ENCODE results near the gene TRIM45. TPM values are rescaled to one million over a fixed set of nuclear protein-coding genes. Genes with fewer than 3 reads are reported as not detected.

TRIM45 gene
- total RNA-seq, 1 experiment from 2014 or later, result 11.7 TPM

DNA sequence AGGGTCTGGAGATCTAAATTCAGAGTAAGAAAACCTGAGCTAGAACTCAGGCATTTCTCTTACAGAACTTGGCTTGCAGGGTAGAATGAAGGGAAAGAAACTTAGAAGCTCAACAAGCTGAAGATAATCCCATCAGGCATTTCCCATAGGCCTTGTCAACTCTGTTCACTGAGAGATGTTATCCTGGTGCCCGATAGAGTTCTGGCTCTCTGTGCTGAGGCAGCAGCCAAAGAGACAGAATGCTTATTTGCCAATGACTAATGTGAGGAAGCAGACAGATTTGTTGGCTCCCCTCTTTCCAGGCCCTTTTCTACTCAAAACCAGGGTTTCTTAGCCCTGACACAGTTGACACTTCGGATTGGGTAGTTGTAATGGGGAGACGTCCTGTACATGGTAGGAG is 22.3 kb upstream of the TRIM45 start:
- H4K20me1 ChIP-seq (ENCODE audit: control insufficient read depth, insufficient read depth, insufficient read length), result no peaks in the 10 kb centered on the region
- no peaks in the 10 kb centered on the region for H3K79me2 ChIP-seq (ENCODE audit: insufficient read depth, low read length)
- H4K91ac ChIP-seq (ENCODE audit: insufficient read length, low read depth, low read length), result no peak overlapping the region
- DNase-seq, result no peak
- no peak overlapping the region for H2BK12ac ChIP-seq (ENCODE audit: insufficient read length, low read depth, low read length)
- H3K56ac ChIP-seq (ENCODE audit: insufficient read length, low read depth, low read length), result no peak overlapping the region
- TF ChIP-seq, protein P1, sequence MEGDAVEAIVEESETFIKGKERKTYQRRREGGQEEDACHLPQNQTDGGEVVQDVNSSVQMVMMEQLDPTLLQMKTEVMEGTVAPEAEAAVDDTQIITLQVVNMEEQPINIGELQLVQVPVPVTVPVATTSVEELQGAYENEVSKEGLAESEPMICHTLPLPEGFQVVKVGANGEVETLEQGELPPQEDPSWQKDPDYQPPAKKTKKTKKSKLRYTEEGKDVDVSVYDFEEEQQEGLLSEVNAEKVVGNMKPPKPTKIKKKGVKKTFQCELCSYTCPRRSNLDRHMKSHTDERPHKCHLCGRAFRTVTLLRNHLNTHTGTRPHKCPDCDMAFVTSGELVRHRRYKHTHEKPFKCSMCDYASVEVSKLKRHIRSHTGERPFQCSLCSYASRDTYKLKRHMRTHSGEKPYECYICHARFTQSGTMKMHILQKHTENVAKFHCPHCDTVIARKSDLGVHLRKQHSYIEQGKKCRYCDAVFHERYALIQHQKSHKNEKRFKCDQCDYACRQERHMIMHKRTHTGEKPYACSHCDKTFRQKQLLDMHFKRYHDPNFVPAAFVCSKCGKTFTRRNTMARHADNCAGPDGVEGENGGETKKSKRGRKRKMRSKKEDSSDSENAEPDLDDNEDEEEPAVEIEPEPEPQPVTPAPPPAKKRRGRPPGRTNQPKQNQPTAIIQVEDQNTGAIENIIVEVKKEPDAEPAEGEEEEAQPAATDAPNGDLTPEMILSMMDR (conservative IDR thresholded peaks at IDR 0.05), result no peak
- no peak overlapping the region for H4K5ac ChIP-seq (ENCODE audit: insufficient read length, low read depth, low read length)
- peaks cover 21 to 24% of the 10 kb centered on the region in 2 experiments for H3K4me1 Mint-ChIP-seq
- no peak overlapping the region for H3K4me2 ChIP-seq (ENCODE audit: insufficient read depth, insufficient read length, low read length)
- no peak overlapping the region for H2AFZ ChIP-seq (ENCODE audit: low read length)
- H3K9ac ChIP-seq (ENCODE audit: extremely low read depth, insufficient read length, low read length), result no peak overlapping the region
- H3K27me3 Mint-ChIP-seq (ENCODE audit: low read depth), result no peaks in the 10 kb centered on the region
- H3K4ac ChIP-seq (ENCODE audit: low read depth, low read length), result no peak overlapping the region
- H3K14ac ChIP-seq (ENCODE audit: insufficient read depth, low read length), result no peak overlapping the region
- no peaks in the 10 kb centered on the region for H3K9me3 Mint-ChIP-seq
- H3K23ac ChIP-seq (ENCODE audit: insufficient read length, low read depth, low read length), result no peak overlapping the region
- H3T11ph ChIP-seq (ENCODE audit: low read length), result no peak overlapping the region
- no peak overlapping the region for H2BK15ac ChIP-seq (ENCODE audit: low read depth, low read length)
- no peaks in the 10 kb centered on the region for H3K23me2 ChIP-seq (ENCODE audit: insufficient read length, low read depth, low read length, poor library complexity, severe bottlenecking)
- no CpG with 5 or more reads among the region's 3 CpGs for WGBS (ENCODE audit: extremely low coverage, insufficient read length, low lambda C conversion rate)
- H3K27ac ChIP-seq (ENCODE audit: insufficient read length, low read depth, low read length), result no peak overlapping the region
- peaks cover 3% of the 10 kb centered on the region; the same call in 1 of the 2 replicates for H3K4me1 ChIP-seq (ENCODE audit: insufficient read depth, low read length)
- H2BK120ac ChIP-seq (ENCODE audit: low read depth, low read length, poor library complexity, severe bottlenecking), result no peak overlapping the region
- H3K27ac Mint-ChIP-seq, result no peak overlapping the region
- H3K9me3 ChIP-seq (ENCODE audit: control insufficient read depth, low read depth, low read length), result no peaks in the 10 kb centered on the region
- H2BK5ac ChIP-seq (ENCODE audit: insufficient read length, low read length), result no peak overlapping the region
- H3K4me3 Mint-ChIP-seq, result no peak overlapping the region
- H3K18ac ChIP-seq (ENCODE audit: insufficient read length, low read depth, low read length), result no peak overlapping the region
- H2AK5ac ChIP-seq (ENCODE audit: insufficient read length, low read length), result no peak overlapping the region
- no peak overlapping the region for H2BK20ac ChIP-seq (ENCODE audit: low read depth, low read length, poor library complexity, severe bottlenecking)
- no peak overlapping the region for H4K8ac ChIP-seq (replicated peaks; ENCODE audit: insufficient read length, low read depth, low read length)
- no peaks in the 10 kb centered on the region for H3K79me1 ChIP-seq (ENCODE audit: insufficient read depth, low read depth, low read length, poor library complexity, severe bottlenecking)
- H3K36me3 Mint-ChIP-seq (ENCODE audit: insufficient read depth in 1 of 3, low read depth in 3 of 3), result no peaks in the 10 kb centered on the region
- no peaks in the 10 kb centered on the region for H3K27me3 ChIP-seq (ENCODE audit: insufficient read depth, low read length)

All from H9 (cell line).